Suprapubic skin (tissue), 4 donors: Measurements from ENCODE around the gene PARD3B.

Source experiments
- POLR2A ChIP-seq, 2 donors: fragments of 450-650 bp; IDR thresholded peaks; one replicate each; pipeline ENCODE4 v1.6.1; 2017; ENCODE audit warnings: antibody characterized with exemption in 2 of 2, mild to moderate bottlenecking in 2 of 2, moderate library complexity in 2 of 2
- POLR2AphosphoS5 ChIP-seq, 3 donors: sonication (generic); formaldehyde crosslinking; IDR thresholded peaks; one replicate each; pipeline ENCODE4 v1.6.1; 2017; ENCODE audit warnings: antibody characterized with exemption in 3 of 3
- TF ChIP-seq, protein P1 (sequence below), 2 donors: fragments of 200-600 bp in 1 of 2; fragments of 450-650 bp in 1 of 2; sonication (generic) in 1 of 2; IDR thresholded peaks; one replicate each; pipeline ENCODE4 v1.5.1; 2016 to 2019; ENCODE audit warnings: antibody characterized with exemption in 2 of 2, mild to moderate bottlenecking in 1 of 2, moderate library complexity in 1 of 2

DNA sequence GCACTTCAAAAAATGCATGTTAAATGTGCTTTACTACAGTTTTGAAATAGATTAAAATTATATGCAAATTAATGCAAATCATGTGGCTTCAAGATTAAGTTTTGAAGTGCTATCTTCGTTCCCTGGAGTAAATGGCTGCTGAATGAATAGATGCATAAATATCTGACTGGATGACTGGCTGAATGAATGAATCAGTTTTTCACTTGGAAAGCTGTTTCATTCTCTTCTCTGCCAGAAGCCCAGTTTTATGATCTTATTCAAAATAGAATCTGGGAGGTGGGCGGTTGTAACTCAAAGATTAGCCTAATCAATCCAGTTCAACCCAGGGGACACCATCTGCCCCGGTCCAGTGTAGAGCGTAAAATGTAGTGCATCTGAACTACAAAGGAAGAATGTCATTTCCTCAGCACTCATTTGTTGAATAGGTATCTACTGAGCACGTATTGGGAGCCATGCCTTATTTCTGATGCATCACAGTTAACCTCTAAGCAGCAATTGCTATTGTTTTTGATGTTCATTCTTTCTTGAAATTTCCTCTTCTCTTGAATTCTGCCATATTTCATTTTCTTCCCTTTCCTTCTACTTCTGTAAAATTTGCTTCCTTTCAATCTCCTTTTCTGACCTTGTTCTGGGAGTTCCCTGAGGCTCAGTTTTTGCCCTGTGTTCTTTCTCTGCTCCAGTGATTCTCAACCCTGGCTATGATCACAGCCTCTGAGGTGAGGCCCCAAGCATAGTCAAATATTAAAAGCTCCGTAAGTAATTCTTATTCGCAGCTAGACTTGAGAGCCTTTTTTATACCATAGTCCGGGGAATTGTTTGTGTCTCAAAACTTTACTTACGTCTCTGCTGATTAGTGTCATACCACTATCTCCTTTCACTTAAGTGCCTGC is 282.7 kb downstream of the PARD3B start:
- TF ChIP-seq, protein P1, sequence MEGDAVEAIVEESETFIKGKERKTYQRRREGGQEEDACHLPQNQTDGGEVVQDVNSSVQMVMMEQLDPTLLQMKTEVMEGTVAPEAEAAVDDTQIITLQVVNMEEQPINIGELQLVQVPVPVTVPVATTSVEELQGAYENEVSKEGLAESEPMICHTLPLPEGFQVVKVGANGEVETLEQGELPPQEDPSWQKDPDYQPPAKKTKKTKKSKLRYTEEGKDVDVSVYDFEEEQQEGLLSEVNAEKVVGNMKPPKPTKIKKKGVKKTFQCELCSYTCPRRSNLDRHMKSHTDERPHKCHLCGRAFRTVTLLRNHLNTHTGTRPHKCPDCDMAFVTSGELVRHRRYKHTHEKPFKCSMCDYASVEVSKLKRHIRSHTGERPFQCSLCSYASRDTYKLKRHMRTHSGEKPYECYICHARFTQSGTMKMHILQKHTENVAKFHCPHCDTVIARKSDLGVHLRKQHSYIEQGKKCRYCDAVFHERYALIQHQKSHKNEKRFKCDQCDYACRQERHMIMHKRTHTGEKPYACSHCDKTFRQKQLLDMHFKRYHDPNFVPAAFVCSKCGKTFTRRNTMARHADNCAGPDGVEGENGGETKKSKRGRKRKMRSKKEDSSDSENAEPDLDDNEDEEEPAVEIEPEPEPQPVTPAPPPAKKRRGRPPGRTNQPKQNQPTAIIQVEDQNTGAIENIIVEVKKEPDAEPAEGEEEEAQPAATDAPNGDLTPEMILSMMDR (IDR thresholded peaks at IDR 0.05), result no peak
- TF ChIP-seq POLR2A (IDR thresholded peaks at IDR 0.05), result no peak
- TF ChIP-seq POLR2AphosphoS5 (IDR thresholded peaks at IDR 0.05), result no peak
